ENCODE measurements around the gene IFT88. TPM values are rescaled to one million over a fixed set of nuclear protein-coding genes. Genes with fewer than 3 reads are reported as not detected.

The IFT88 gene
- total and polyA plus RNA-seq, 7 donors = 6.6 to 21.8 (median 13.8) TPM

DNA sequence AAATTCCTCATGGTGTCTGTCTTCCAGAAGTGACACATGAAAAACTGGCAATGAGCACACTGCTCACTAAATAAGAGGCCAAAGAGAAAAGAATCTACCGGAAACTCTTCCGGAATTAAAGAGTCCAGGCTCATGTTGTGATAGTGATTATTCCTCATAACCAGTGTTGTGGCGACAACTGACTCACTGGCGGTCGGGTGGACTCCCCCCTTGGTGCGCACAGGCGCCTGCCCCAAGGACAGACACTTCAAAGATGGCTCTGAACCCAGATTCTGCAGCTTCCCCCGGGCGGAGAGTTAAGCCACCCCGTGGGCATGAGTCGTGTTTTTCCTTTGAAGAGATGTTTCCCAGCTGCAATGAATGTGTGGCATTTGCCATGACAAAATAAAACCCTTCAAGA, 146.8 kb downstream of the IFT88 start:
- Histone ChIP-seq H3K9me3 (no peaks in the 10 kb centered on the region), H3K27me3 (peaks cover 0 to 3% (median 0%) of the 10 kb centered on the region in 3 donors), H3K36me3 (no peaks in the 10 kb centered on the region), H3K4me1 (peaks cover 0 to 21% (median 15%) of the 10 kb centered on the region in 4 donors), H3K27ac (peak overlapping the region; percentile 66 to 75 (median 70)), H3K4me3 (no peak overlapping the region)
- intact Hi-C loops (cut with DNase I) = loop anchor here (2.0 to 5.0 kb wide), 4 partner anchors 59 to 211 kb away; partner anchors contain the start of gene EEF1AKMT1
- 61 to 66% methylated on average over 11 of the region's 11 CpGs for WGBS, 2 donors
- no peak for DNase-seq
- TF ChIP-seq EP300 (IDR thresholded peaks at IDR 0.05) (no peak), POLR2A (IDR thresholded peaks at IDR 0.05) (no peak), POLR2AphosphoS5 (IDR thresholded peaks at IDR 0.05) (peak in 2 of 4 donors; percentile 11 to 34)
- TF ChIP-seq, protein P1, sequence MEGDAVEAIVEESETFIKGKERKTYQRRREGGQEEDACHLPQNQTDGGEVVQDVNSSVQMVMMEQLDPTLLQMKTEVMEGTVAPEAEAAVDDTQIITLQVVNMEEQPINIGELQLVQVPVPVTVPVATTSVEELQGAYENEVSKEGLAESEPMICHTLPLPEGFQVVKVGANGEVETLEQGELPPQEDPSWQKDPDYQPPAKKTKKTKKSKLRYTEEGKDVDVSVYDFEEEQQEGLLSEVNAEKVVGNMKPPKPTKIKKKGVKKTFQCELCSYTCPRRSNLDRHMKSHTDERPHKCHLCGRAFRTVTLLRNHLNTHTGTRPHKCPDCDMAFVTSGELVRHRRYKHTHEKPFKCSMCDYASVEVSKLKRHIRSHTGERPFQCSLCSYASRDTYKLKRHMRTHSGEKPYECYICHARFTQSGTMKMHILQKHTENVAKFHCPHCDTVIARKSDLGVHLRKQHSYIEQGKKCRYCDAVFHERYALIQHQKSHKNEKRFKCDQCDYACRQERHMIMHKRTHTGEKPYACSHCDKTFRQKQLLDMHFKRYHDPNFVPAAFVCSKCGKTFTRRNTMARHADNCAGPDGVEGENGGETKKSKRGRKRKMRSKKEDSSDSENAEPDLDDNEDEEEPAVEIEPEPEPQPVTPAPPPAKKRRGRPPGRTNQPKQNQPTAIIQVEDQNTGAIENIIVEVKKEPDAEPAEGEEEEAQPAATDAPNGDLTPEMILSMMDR (IDR thresholded peaks at IDR 0.05) = no peak

DNA sequence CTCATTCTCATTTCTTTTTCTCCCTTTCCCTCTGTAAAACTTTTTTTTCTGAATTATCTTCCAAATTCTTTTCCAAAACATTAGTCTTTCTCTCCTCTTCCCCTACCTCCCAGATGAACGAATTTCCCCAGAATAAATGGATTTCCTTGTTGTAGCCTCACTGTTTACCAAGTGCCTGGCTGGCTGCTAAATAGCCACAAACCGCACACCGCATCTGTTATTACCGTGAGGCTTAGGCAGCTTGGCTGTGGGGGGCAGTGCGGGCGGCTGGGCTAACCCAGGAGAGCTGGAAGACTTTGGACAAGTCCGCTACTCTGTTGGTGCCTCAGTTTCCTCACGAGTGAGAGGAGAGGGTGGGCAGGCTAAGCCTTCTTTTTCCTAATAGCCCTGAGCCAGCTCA, 147.2 kb downstream of the IFT88 start:
- Histone ChIP-seq H3K4me1 (peaks cover 0 to 18% (median 15%) of the 10 kb centered on the region in 4 donors), H3K27ac (peak overlapping the region; percentile 66 to 75 (median 70)), H3K4me3 (no peak overlapping the region), H3K36me3 (no peaks in the 10 kb centered on the region), H3K27me3 (peaks cover 0 to 7% (median 1%) of the 10 kb centered on the region in 3 donors), H3K9me3 (no peaks in the 10 kb centered on the region)
- no peak for TF ChIP-seq EP300 (IDR thresholded peaks at IDR 0.05)
- DNase-seq = no peak
- intact Hi-C loops (cut with DNase I) = loop anchor here (5.0 kb wide), 2 partner anchors 58 to 153 kb away; partner anchors contain the start of gene EEF1AKMT1
- WGBS, 2 donors = 42 to 76% methylated on average over 8 of the region's 8 CpGs

DNA sequence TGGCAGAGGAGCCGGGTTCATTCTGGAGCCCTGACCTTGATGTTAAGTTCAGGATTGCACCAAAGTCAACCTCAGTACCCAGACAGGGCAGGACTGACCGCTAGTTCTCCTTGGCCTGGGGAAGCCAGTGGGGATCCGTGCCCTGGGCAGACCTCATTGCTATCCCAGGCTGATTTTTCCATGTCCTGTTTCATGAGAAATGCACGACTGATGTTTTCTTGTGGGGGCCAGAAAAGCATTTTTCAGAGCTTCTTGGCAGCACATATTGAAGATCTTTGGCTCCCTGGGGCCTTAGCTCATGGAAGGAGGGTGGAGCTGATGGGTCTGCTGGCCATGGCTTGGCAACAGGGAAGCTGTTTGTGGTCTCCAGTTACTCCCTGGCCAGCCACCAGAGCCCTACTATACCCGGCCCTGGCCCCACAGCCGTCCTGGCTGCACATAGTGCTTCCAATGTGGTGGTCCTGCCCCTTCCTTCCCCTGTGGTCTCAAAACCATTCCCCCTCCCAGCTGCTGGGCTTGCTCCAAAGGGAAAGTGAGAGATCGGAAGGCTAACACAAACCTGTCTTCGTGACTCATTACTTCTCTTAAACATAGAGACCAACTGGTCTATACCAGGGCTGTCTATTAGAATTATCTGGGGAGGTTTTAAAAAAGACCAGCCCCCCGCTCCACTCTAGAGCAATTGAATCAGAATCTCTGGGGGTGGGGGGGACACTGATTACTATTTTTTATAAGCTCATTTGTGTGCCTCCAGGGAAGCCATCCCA, 147.8 kb downstream of the IFT88 start:
- peaks cover 0 to 11% (median 4%) of the 10 kb centered on the region in 3 donors for H3K27me3 ChIP-seq
- 72 to 77% methylated on average over 9 of the region's 9 CpGs for WGBS, 2 donors
- no peak overlapping the region for H3K4me3 ChIP-seq

DNA sequence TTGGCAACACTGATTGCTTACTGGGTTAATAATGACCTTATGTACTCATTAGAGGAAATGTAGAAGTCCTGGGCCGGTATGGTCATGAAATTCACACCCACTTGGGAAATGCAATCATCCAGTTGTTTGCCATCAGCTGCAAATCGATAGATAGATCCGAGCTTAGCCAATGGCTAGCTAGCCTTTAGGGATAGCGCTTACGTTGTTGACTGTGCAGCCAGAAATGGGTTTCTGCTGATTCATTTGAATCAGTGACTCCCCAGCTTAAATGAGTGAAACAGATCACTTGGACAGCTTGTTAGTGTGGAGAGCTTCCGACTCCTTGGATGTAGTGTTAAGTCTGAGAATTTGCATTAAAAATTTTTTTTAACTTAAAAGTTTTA, 148.4 kb downstream of the IFT88 start:
- Histone ChIP-seq H3K9me3 (no peaks in the 10 kb centered on the region), H3K27ac (peak overlapping the region; percentile 66 to 75 (median 70)), H3K27me3 (peaks cover 0 to 16% (median 8%) of the 10 kb centered on the region in 3 donors), H3K4me3 (no peak overlapping the region), H3K36me3 (no peaks in the 10 kb centered on the region), H3K4me1 (peaks cover 0 to 18% (median 15%) of the 10 kb centered on the region in 4 donors)
- no peak for DNase-seq
- WGBS, 2 donors = 86 to 90% methylated on average over 6 of the region's 6 CpGs
- intact Hi-C loops (cut with DNase I) = no loop called here
- TF ChIP-seq EP300 (IDR thresholded peaks at IDR 0.05) (no peak), POLR2AphosphoS5 (IDR thresholded peaks at IDR 0.05) (no peak), POLR2A (IDR thresholded peaks at IDR 0.05) (no peak)
- TF ChIP-seq, protein P1 (IDR thresholded peaks at IDR 0.05) = no peak

More for the DNA sequence above, 147.8 kb downstream of the IFT88 start:
- intact Hi-C loops (cut with DNase I) = loop anchor here (5.0 kb wide), 2 partner anchors 58 to 153 kb away; partner anchors contain the start of gene EEF1AKMT1
- H3K36me3 ChIP-seq = no peaks in the 10 kb centered on the region
- peak overlapping the region; percentile 66 to 75 (median 70) for H3K27ac ChIP-seq
- peaks cover 0 to 18% (median 15%) of the 10 kb centered on the region in 4 donors for H3K4me1 ChIP-seq
- H3K9me3 ChIP-seq = no peaks in the 10 kb centered on the region
- TF ChIP-seq POLR2A (IDR thresholded peaks at IDR 0.05) = no peak
- TF ChIP-seq, protein P1 (IDR thresholded peaks at IDR 0.05) = no peak
- TF ChIP-seq POLR2AphosphoS5 (IDR thresholded peaks at IDR 0.05) = peak in 3 of 4 donors; percentile 28 to 39 (median 30)
- no peak for TF ChIP-seq EP300 (IDR thresholded peaks at IDR 0.05)
- DNase-seq = peak; percentile 82

DNA sequence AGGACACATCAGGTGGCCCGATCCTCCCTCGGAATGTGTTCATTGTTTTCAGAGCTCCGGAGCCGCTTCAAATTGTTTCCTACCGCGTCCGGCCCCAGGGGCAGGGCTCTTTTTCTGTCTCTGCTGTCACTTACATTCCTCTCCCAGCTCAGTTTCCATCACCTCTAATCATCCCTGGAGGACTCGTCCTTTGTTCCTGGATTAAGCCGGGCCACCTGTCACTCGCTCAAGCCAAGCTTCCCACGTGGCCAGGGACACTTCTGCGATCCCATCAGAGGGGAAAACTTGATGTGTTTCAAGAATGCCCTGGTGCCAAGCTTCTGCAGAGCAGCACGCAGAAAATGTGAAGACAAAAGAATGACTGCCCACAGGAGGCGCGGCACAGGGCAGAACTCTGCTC, 150.0 kb downstream of the IFT88 start:
- DNase-seq = no peak
- H3K36me3 ChIP-seq = no peaks in the 10 kb centered on the region
- H3K4me3 ChIP-seq = no peak overlapping the region
- WGBS, 2 donors = 89 to 93% methylated on average over 15 of the region's 15 CpGs
- peaks cover 0 to 27% (median 26%) of the 10 kb centered on the region in 4 donors for H3K4me1 ChIP-seq
- H3K9me3 ChIP-seq = no peaks in the 10 kb centered on the region
- TF ChIP-seq, protein P1 (IDR thresholded peaks at IDR 0.05) = no peak
- TF ChIP-seq POLR2A (IDR thresholded peaks at IDR 0.05) = no peak
- no peak for TF ChIP-seq EP300 (IDR thresholded peaks at IDR 0.05)
- no peak for TF ChIP-seq POLR2AphosphoS5 (IDR thresholded peaks at IDR 0.05)
- no peak overlapping the region for H3K27ac ChIP-seq
- H3K27me3 ChIP-seq = peaks cover 3 to 28% (median 21%) of the 10 kb centered on the region in 3 donors
- intact Hi-C loops (cut with DNase I) = no loop called here
